Caco-2 (cell line): ENCODE data around the gene CLPSL2. TPM values are rescaled to one million over a fixed set of nuclear protein-coding genes. Genes with fewer than 3 reads are reported as not detected.

ENCODE experiments used
- BruUV-seq: library from RNA; stranded (reverse); fragments of 400-500 nt; replicated peaks from 2 replicates; lab custom pipeline; 2021; lab: Mats Ljungman, UMichigan
- CTCF ChIA-PET: fragments of 300-600 bp; sonication (Branson Sonifier 250); formaldehyde crosslinking; loops from one replicate; lab custom pipeline; 2022; ENCODE audit warnings: antibody characterized with exemption; lab: Charles Lee
- POLR2A ChIA-PET: fragments of 300-600 bp; sonication (Branson Sonifier 250); formaldehyde crosslinking; loops from one replicate; lab custom pipeline; 2022; ENCODE audit warnings: antibody characterized with exemption; lab: Charles Lee
- DNase-seq, 2 experiments: peaks; one replicate each; pipeline versions ENCODE4 v3.0.0 to v3.0.0-alpha.2; 2020 to 2022
- H3K27me3 ChIP-seq: replicated peaks from 2 replicates; pipeline ENCODE4 v1.6.0; 2011; ENCODE audit warnings: low read length; ENCODE audit not compliant: control insufficient read depth, insufficient read depth
- H3K36me3 ChIP-seq: 2 replicates; pipeline ENCODE4 v1.5.1; 2011; ENCODE audit warnings: low read length; ENCODE audit not compliant: control insufficient read depth, insufficient read depth
- H3K4me1 ChIP-seq: fragments of 250-450 bp; sonication (Bioruptor Pico); 2 replicates; pipeline ENCODE4 v1.5.1; 2020; ENCODE audit warnings: mild to moderate bottlenecking
- H3K4me3 ChIP-seq: 2 replicates; pipeline ENCODE4 v1.5.1; 2011; ENCODE audit warnings: low read depth, mild to moderate bottlenecking, control low read depth, low read length
- H3K9me3 ChIP-seq: fragments of 250-450 bp; sonication (Bioruptor Pico); 2 replicates; pipeline ENCODE4 v1.5.1; 2020; ENCODE audit warnings: mild to moderate bottlenecking, moderate library complexity
- H3K27ac Mint-ChIP-seq: one replicate; pipeline ENCODE4 v1.8.0; 2022; ENCODE audit warnings: mixed read lengths; ENCODE audit not compliant: unreplicated experiment
- H3K27me3 Mint-ChIP-seq: one replicate; pipeline ENCODE4 v1.8.0; 2022; ENCODE audit warnings: mixed read lengths; ENCODE audit not compliant: insufficient read depth, unreplicated experiment
- H3K36me3 Mint-ChIP-seq: one replicate; pipeline ENCODE4 v1.8.0; 2022; ENCODE audit warnings: mild to moderate bottlenecking, mixed read lengths; ENCODE audit not compliant: insufficient read depth, unreplicated experiment
- H3K4me1 Mint-ChIP-seq: one replicate; pipeline ENCODE4 v1.8.0; 2022; ENCODE audit warnings: low read depth, mixed read lengths; ENCODE audit not compliant: unreplicated experiment
- H3K4me3 Mint-ChIP-seq: one replicate; pipeline ENCODE4 v1.8.0; 2022; ENCODE audit warnings: mild to moderate bottlenecking, moderate library complexity, mixed read lengths; ENCODE audit not compliant: unreplicated experiment
- H3K9me3 Mint-ChIP-seq: one replicate; pipeline ENCODE4 v1.8.0; 2022; ENCODE audit warnings: mixed read lengths; ENCODE audit not compliant: unreplicated experiment
- CTCF ChIP-seq, 2 experiments: fragments of 200-600 bp in 1 of 2; IDR thresholded peaks; 1 replicate in 1 of 2; 2 replicates in 1 of 2; pipeline versions ENCODE4 v1.5.1 to v1.8.0; 2011 to 2022; ENCODE audit warnings: antibody characterized with exemption in 1 of 2, control low read depth in 1 of 2, inconsistent platforms in 1 of 2, low read depth in 1 of 2, low read length in 1 of 2, mild to moderate bottlenecking in 1 of 2, moderate library complexity in 1 of 2; ENCODE audit not compliant: insufficient read depth in 1 of 2, severe bottlenecking in 1 of 2, unreplicated experiment in 1 of 2
- intact Hi-C: fragments of 100-400 bp; cut with micrococcal nuclease; formaldehyde crosslinking; loops from one replicate; pipeline ENCODE4 v1.10.0; 2022; ENCODE audit not compliant: unreplicated experiment
- total RNA-seq: library from RNA; stranded (reverse); gene quantifications from 2 replicates; pipeline ENCODE4 v1.2.3, GENCODE V29; 2022

The CLPSL2 gene
- total RNA-seq, 1 experiment from 2014 or later = 2.0 TPM

- no peaks in the 10 kb centered on the region for H3K27me3 ChIP-seq
- Mint-ChIP-seq H3K9me3 (no peaks in the 10 kb centered on the region), H3K27me3 (no peaks in the 10 kb centered on the region), H3K36me3 (no peaks in the 10 kb centered on the region), H3K27ac (no peak overlapping the region), H3K4me3 (no peak overlapping the region), H3K4me1 (peaks cover 8% of the 10 kb centered on the region)
- BruUV-seq = no TSS peak
- CTCF ChIA-PET = interaction anchor here (1.1 kb wide), 1 partner anchor 217 kb away, joined by 3 read pairs; no protein-coding TSS in a partner anchor
- H3K9me3 ChIP-seq = no peaks in the 10 kb centered on the region
- peaks cover 12% of the 10 kb centered on the region; the same call in 1 of the 2 replicates for H3K4me1 ChIP-seq
- no peak overlapping the region for H3K4me3 ChIP-seq
- no peaks in the 10 kb centered on the region for H3K36me3 ChIP-seq
- intact Hi-C loops = loop anchor here (10.0 kb wide), 1 partner anchor 445 kb away; the partner anchor contains the start of gene DEF6
- no peak for DNase-seq
- POLR2A ChIA-PET = no interaction called here
- no peak for TF ChIP-seq CTCF (IDR thresholded peaks at IDR 0.05; ENCODE audit: insufficient read depth in 1 of 2, low read depth in 1 of 2, low read length in 1 of 2, severe bottlenecking in 1 of 2, unreplicated experiment in 1 of 2)
Measured at GRCh38 chr6:35739645-35740524, 36.5 kb upstream of the CLPSL2 start.

GRCh38 chr6:35742842-35743241, 33.6 kb upstream of the CLPSL2 start:
- intact Hi-C loops = no loop called here
- Histone ChIP-seq H3K4me1 (peaks cover 12% of the 10 kb centered on the region; the same call in 1 of the 2 replicates), H3K36me3 (no peaks in the 10 kb centered on the region), H3K4me3 (no peak overlapping the region), H3K27me3 (no peaks in the 10 kb centered on the region), H3K9me3 (no peaks in the 10 kb centered on the region; the same call in 1 of the 2 replicates)
- Mint-ChIP-seq H3K27ac (no peak overlapping the region), H3K4me1 (peaks cover 8% of the 10 kb centered on the region), H3K36me3 (no peaks in the 10 kb centered on the region), H3K27me3 (peaks cover 2% of the 10 kb centered on the region), H3K9me3 (no peaks in the 10 kb centered on the region), H3K4me3 (no peak overlapping the region)
- no peak for TF ChIP-seq CTCF (IDR thresholded peaks at IDR 0.05; ENCODE audit: insufficient read depth in 1 of 2, low read depth in 1 of 2, low read length in 1 of 2, severe bottlenecking in 1 of 2, unreplicated experiment in 1 of 2)
- ChIA-PET CTCF (no interaction called here), POLR2A (no interaction called here)
- no TSS peak for BruUV-seq
- DNase-seq = peak in 1 of 2 experiments; percentile 17

- H3K9me3 Mint-ChIP-seq = no peaks in the 10 kb centered on the region
- H3K9me3 ChIP-seq = no peaks in the 10 kb centered on the region; the same call in 1 of the 2 replicates
- no peak overlapping the region for H3K4me3 ChIP-seq
- H3K27me3 ChIP-seq = no peaks in the 10 kb centered on the region
- H3K27me3 Mint-ChIP-seq = peaks cover 2% of the 10 kb centered on the region
- DNase-seq = no peak
- intact Hi-C loops = no loop called here
- no peaks in the 10 kb centered on the region for H3K4me1 ChIP-seq
- no peak overlapping the region for H3K27ac Mint-ChIP-seq
- no peaks in the 10 kb centered on the region for H3K36me3 Mint-ChIP-seq
- no TSS peak for BruUV-seq
- ChIA-PET CTCF (no interaction called here), POLR2A (no interaction called here)
- H3K4me3 Mint-ChIP-seq = no peak overlapping the region
- H3K4me1 Mint-ChIP-seq = peaks cover under 1% of the 10 kb centered on the region
- H3K36me3 ChIP-seq = no peaks in the 10 kb centered on the region
- TF ChIP-seq CTCF (IDR thresholded peaks at IDR 0.05; ENCODE audit: insufficient read depth in 1 of 2, low read depth in 1 of 2, low read length in 1 of 2, severe bottlenecking in 1 of 2, unreplicated experiment in 1 of 2) = no peak
Measured at GRCh38 chr6:35745509-35745908, 30.9 kb upstream of the CLPSL2 start.
